Stimulated activated CD4-positive, alpha-beta T cell treated with anti-CD3 and anti-CD28 coated beads, Interleukin-1b, Interleukin-23, amount 100 ng/mL, for 4 hours (primary cell): ENCODE measurements around the gene FBXL17.

Source experiments
- DNase-seq, 2 donors: peaks; one replicate each; pipeline ENCODE4 v3.0.0-alpha.2; 2020; ENCODE audit warnings: low read depth in 2 of 2

The FBXL17 gene

GRCh38 chr5:108249785-108250426, 132.0 kb downstream of the FBXL17 start:
- no peak for DNase-seq

GRCh38 chr5:108249095-108249784, 132.7 kb downstream of the FBXL17 start:
- DNase-seq: no peak

GRCh38 chr5:108238936-108239887, 142.7 kb downstream of the FBXL17 start:
- DNase-seq: no peak

GRCh38 chr5:108238461-108238860, 143.4 kb downstream of the FBXL17 start:
- no peak for DNase-seq

- DNase-seq: no peak
Observed at GRCh38 chr5:108233617-108234155, 148.2 kb downstream of the FBXL17 start.

GRCh38 chr5:108232805-108233204, 149.1 kb downstream of the FBXL17 start:
- DNase-seq: no peak

- no peak for DNase-seq
Observed at GRCh38 chr5:108222011-108222410, 159.9 kb downstream of the FBXL17 start.

- DNase-seq: no peak
Observed at GRCh38 chr5:108220834-108221233, 161.1 kb downstream of the FBXL17 start.

GRCh38 chr5:108216890-108217289, 165.0 kb downstream of the FBXL17 start:
- DNase-seq: no peak

- DNase-seq: no peak
Observed at GRCh38 chr5:108214857-108215256, 167.0 kb downstream of the FBXL17 start.

- DNase-seq: no peak
Observed at GRCh38 chr5:108212775-108213346, 169.0 kb downstream of the FBXL17 start.

- no peak for DNase-seq
Observed at GRCh38 chr5:108206707-108207106, 175.2 kb downstream of the FBXL17 start.

- DNase-seq: no peak
Observed at GRCh38 chr5:108201721-108202120, 180.2 kb downstream of the FBXL17 start.

- no peak for DNase-seq
Observed at GRCh38 chr5:108196276-108196675, 185.6 kb downstream of the FBXL17 start.

- DNase-seq: no peak
Observed at GRCh38 chr5:108193021-108193795, 188.7 kb downstream of the FBXL17 start.

- no peak for DNase-seq
Observed at GRCh38 chr5:108184940-108185339, 197.0 kb downstream of the FBXL17 start.

GRCh38 chr5:108181975-108182374, 199.9 kb downstream of the FBXL17 start:
- DNase-seq: no peak

- DNase-seq: no peak
Observed at GRCh38 chr5:108174286-108174685, 207.6 kb downstream of the FBXL17 start.

- no peak for DNase-seq
Observed at GRCh38 chr5:108171759-108172158, 210.1 kb downstream of the FBXL17 start.

GRCh38 chr5:108168915-108169314, 213.0 kb downstream of the FBXL17 start:
- no peak for DNase-seq

GRCh38 chr5:108167174-108167573, 214.7 kb downstream of the FBXL17 start:
- no peak for DNase-seq
